H9 (cell line): ENCODE measurements around the gene IZUMO4. TPM values are rescaled to one million over a fixed set of nuclear protein-coding genes. Genes with fewer than 3 reads are reported as not detected.

Experiments used
- DNase-seq: peaks from one replicate; pipeline ENCODE4 v3.0.0-alpha.2; 2017
- H2AFZ ChIP-seq: one replicate; pipeline ENCODE4 v1.6.1; 2013; ENCODE audit warnings: mild to moderate bottlenecking, low read length, control low read depth, moderate library complexity
- H2AK5ac ChIP-seq: 2 replicates; pipeline ENCODE4 v1.6.1; 2013; ENCODE audit warnings: low read length, control low read depth, mixed read lengths; ENCODE audit not compliant: insufficient read length
- H2BK120ac ChIP-seq: one replicate; pipeline ENCODE4 v1.6.1; 2013; ENCODE audit warnings: low read depth, mild to moderate bottlenecking, low read length, control low read depth, inconsistent platforms; ENCODE audit not compliant: poor library complexity, severe bottlenecking
- H2BK12ac ChIP-seq: 2 replicates; pipeline ENCODE4 v1.6.1; 2013; ENCODE audit warnings: low read length, control low read depth, mixed read lengths, low read depth; ENCODE audit not compliant: insufficient read length
- H2BK15ac ChIP-seq: 2 replicates; pipeline ENCODE4 v1.6.1; 2013; ENCODE audit warnings: low read depth, low read length, control low read depth
- H2BK20ac ChIP-seq: one replicate; pipeline ENCODE4 v1.6.1; 2013; ENCODE audit warnings: low read depth, mild to moderate bottlenecking, low read length, control low read depth, inconsistent platforms; ENCODE audit not compliant: poor library complexity, severe bottlenecking
- H2BK5ac ChIP-seq: 2 replicates; pipeline ENCODE4 v1.6.1; 2013; ENCODE audit warnings: low read length, control low read depth, mixed read lengths; ENCODE audit not compliant: insufficient read length
- H3K14ac ChIP-seq: 2 replicates; pipeline ENCODE4 v1.6.1; 2013; ENCODE audit warnings: low read length, control low read depth; ENCODE audit not compliant: insufficient read depth
- H3K18ac ChIP-seq: 2 replicates; pipeline ENCODE4 v1.6.1; 2013; ENCODE audit warnings: low read depth, mild to moderate bottlenecking, mixed read lengths, low read length, control low read depth; ENCODE audit not compliant: insufficient read length
- H3K23ac ChIP-seq: 2 replicates; pipeline ENCODE4 v1.6.1; 2013; ENCODE audit warnings: low read length, control low read depth, mixed read lengths, low read depth; ENCODE audit not compliant: insufficient read length
- H3K23me2 ChIP-seq: 2 replicates; pipeline ENCODE4 v1.6.1; 2013; ENCODE audit warnings: low read depth, mild to moderate bottlenecking, mixed read lengths, low read length, control low read depth; ENCODE audit not compliant: insufficient read length, poor library complexity, severe bottlenecking
- H3K27ac ChIP-seq: 2 replicates; pipeline ENCODE4 v1.5.1; 2013; ENCODE audit warnings: low read length, control low read depth, mixed read lengths, low read depth; ENCODE audit not compliant: insufficient read length
- H3K27me3 ChIP-seq: 2 replicates; pipeline ENCODE4 v1.6.1; 2013; ENCODE audit warnings: low read length, control low read depth, inconsistent platforms; ENCODE audit not compliant: insufficient read depth
- H3K4ac ChIP-seq: 2 replicates; pipeline ENCODE4 v1.6.1; 2013; ENCODE audit warnings: low read depth, mild to moderate bottlenecking, control low read depth, inconsistent platforms, low read length, moderate library complexity
- H3K4me1 ChIP-seq: 2 replicates; pipeline ENCODE4 v1.6.1; 2013; ENCODE audit warnings: low read length, control low read depth, inconsistent platforms; ENCODE audit not compliant: insufficient read depth
- H3K4me2 ChIP-seq: 2 replicates; pipeline ENCODE4 v1.6.1; 2013; ENCODE audit warnings: low read length, control low read depth, mixed read lengths; ENCODE audit not compliant: insufficient read length, insufficient read depth
- H3K56ac ChIP-seq: 2 replicates; pipeline ENCODE4 v1.6.1; 2013; ENCODE audit warnings: low read depth, mild to moderate bottlenecking, mixed read lengths, low read length, control low read depth; ENCODE audit not compliant: insufficient read length
- H3K79me1 ChIP-seq: 2 replicates; pipeline ENCODE4 v1.6.1; 2013; ENCODE audit warnings: low read depth, mild to moderate bottlenecking, moderate library complexity, low read length, control low read depth, inconsistent platforms; ENCODE audit not compliant: insufficient read depth, poor library complexity, severe bottlenecking
- H3K79me2 ChIP-seq: 2 replicates; pipeline ENCODE4 v1.6.1; 2013; ENCODE audit warnings: low read length, control low read depth, inconsistent platforms; ENCODE audit not compliant: insufficient read depth
- H3K9ac ChIP-seq: 2 replicates; pipeline ENCODE4 v1.6.1; 2013; ENCODE audit warnings: low read length, control low read depth, mixed read lengths; ENCODE audit not compliant: insufficient read length; ENCODE audit errors: extremely low read depth
- H3K9me3 ChIP-seq: one replicate; pipeline ENCODE4 v1.6.1; 2013; ENCODE audit warnings: low read depth, low read length, inconsistent platforms; ENCODE audit not compliant: control insufficient read depth
- H3T11ph ChIP-seq: one replicate; pipeline ENCODE4 v1.6.1; 2013; ENCODE audit warnings: mild to moderate bottlenecking, low read length, control low read depth, inconsistent platforms
- H4K20me1 ChIP-seq: one replicate; pipeline ENCODE4 v1.6.1; 2013; ENCODE audit not compliant: control insufficient read depth, insufficient read length, insufficient read depth
- H4K5ac ChIP-seq: 2 replicates; pipeline ENCODE4 v1.6.1; 2013; ENCODE audit warnings: low read depth, mild to moderate bottlenecking, mixed read lengths, low read length, control low read depth; ENCODE audit not compliant: insufficient read length
- H4K8ac ChIP-seq: replicated peaks from 2 replicates; pipeline ENCODE4 v1.6.1; 2013; ENCODE audit warnings: low read length, control low read depth, mixed read lengths, low read depth; ENCODE audit not compliant: insufficient read length
- H4K91ac ChIP-seq: 2 replicates; pipeline ENCODE4 v1.6.1; 2013; ENCODE audit warnings: low read depth, mild to moderate bottlenecking, moderate library complexity, mixed read lengths, low read length, control low read depth; ENCODE audit not compliant: insufficient read length
- H3K27ac Mint-ChIP-seq, 3 experiments: 2 replicates in 2 of 3; 3 replicates in 1 of 3; pipeline ENCODE4 v1.8.0; 2020 to 2021; ENCODE audit warnings: mixed read lengths in 3 of 3, mild to moderate bottlenecking in 1 of 3, moderate library complexity in 1 of 3
- H3K27me3 Mint-ChIP-seq: 2 replicates; pipeline ENCODE4 v1.8.0; 2021; ENCODE audit warnings: low read depth, mild to moderate bottlenecking, moderate library complexity, mixed read lengths
- H3K36me3 Mint-ChIP-seq, 3 experiments: 2 replicates in 2 of 3; 3 replicates in 1 of 3; pipeline ENCODE4 v1.8.0; 2020 to 2021; ENCODE audit warnings: low read depth in 3 of 3, mixed read lengths in 3 of 3; ENCODE audit not compliant: insufficient read depth in 1 of 3
- H3K4me1 Mint-ChIP-seq, 2 experiments: 2 replicates each; pipeline ENCODE4 v1.8.0; 2020; ENCODE audit warnings: mixed read lengths in 2 of 2
- H3K4me3 Mint-ChIP-seq, 2 experiments: 2 replicates in 1 of 2; 3 replicates in 1 of 2; pipeline ENCODE4 v1.8.0; 2020 to 2021; ENCODE audit warnings: mild to moderate bottlenecking in 2 of 2, mixed read lengths in 2 of 2, moderate library complexity in 1 of 2
- H3K9me3 Mint-ChIP-seq, 2 experiments: 2 replicates in 1 of 2; 3 replicates in 1 of 2; pipeline ENCODE4 v1.8.0; 2020; ENCODE audit warnings: mild to moderate bottlenecking in 2 of 2, mixed read lengths in 2 of 2, moderate library complexity in 1 of 2
- WGBS: extraction: QIAGEN DNeasy Blood & Tissue Kit; methylation state at CpG from one replicate; pipeline ENCODE4 v1.1.7; 2013; ENCODE audit warnings: missing lambda C conversion rate, low lambda C conversion rate, mixed read lengths; ENCODE audit not compliant: insufficient read length; ENCODE audit errors: extremely low coverage; 5-methylcytosine and 5-hydroxymethylcytosine counted together
- total RNA-seq: library from RNA; stranded (reverse); gene quantifications from 2 replicates; pipeline ENCODE4 v1.2.1, GENCODE V29; 2021
- TF ChIP-seq, protein P1 (sequence below): fragments of 200-600 bp; sonication (generic); conservative IDR thresholded peaks from 3 replicates; pipeline ENCODE4 v1.8.0; 2021; ENCODE audit warnings: antibody characterized with exemption, mild to moderate bottlenecking

Gene IZUMO4
- total RNA-seq, 1 experiment from 2014 or later = 2.1 TPM

GRCh38 chr19:2115324-2115723 lies 18.6 kb downstream of the IZUMO4 start:
- H2AK5ac ChIP-seq = no peak overlapping the region
- no peaks in the 10 kb centered on the region for H3K79me2 ChIP-seq
- H3K56ac ChIP-seq = no peak overlapping the region
- no peak overlapping the region for H3K9ac ChIP-seq
- no peak overlapping the region for H4K91ac ChIP-seq
- WGBS = no CpG with 5 or more reads among the region's 25 CpGs
- no peaks in the 10 kb centered on the region for H3K79me1 ChIP-seq
- H2AFZ ChIP-seq = no peak overlapping the region
- no peak overlapping the region for H3K4me2 ChIP-seq
- Mint-ChIP-seq H3K27me3 (no peaks in the 10 kb centered on the region; the same call in 1 of the 2 replicates), H3K27ac (no peak overlapping the region), H3K36me3 (peaks cover 42 to 77% (median 73%) of the 10 kb centered on the region in 3 experiments), H3K9me3 (no peaks in the 10 kb centered on the region), H3K4me1 (no peaks in the 10 kb centered on the region), H3K4me3 (no peak overlapping the region)
- TF ChIP-seq, protein P1, sequence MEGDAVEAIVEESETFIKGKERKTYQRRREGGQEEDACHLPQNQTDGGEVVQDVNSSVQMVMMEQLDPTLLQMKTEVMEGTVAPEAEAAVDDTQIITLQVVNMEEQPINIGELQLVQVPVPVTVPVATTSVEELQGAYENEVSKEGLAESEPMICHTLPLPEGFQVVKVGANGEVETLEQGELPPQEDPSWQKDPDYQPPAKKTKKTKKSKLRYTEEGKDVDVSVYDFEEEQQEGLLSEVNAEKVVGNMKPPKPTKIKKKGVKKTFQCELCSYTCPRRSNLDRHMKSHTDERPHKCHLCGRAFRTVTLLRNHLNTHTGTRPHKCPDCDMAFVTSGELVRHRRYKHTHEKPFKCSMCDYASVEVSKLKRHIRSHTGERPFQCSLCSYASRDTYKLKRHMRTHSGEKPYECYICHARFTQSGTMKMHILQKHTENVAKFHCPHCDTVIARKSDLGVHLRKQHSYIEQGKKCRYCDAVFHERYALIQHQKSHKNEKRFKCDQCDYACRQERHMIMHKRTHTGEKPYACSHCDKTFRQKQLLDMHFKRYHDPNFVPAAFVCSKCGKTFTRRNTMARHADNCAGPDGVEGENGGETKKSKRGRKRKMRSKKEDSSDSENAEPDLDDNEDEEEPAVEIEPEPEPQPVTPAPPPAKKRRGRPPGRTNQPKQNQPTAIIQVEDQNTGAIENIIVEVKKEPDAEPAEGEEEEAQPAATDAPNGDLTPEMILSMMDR = no peak
- no peak overlapping the region for H3K14ac ChIP-seq
- no peak overlapping the region for H2BK5ac ChIP-seq
- no peak overlapping the region for H3K23ac ChIP-seq
- no peaks in the 10 kb centered on the region for H3K27me3 ChIP-seq
- no peaks in the 10 kb centered on the region for H3K4me1 ChIP-seq
- H4K8ac ChIP-seq = no peak overlapping the region
- no peak overlapping the region for H3K27ac ChIP-seq
- H3K4ac ChIP-seq = no peak overlapping the region
- no peak overlapping the region for H3T11ph ChIP-seq
- no peak overlapping the region for H2BK12ac ChIP-seq
- no peaks in the 10 kb centered on the region for H4K20me1 ChIP-seq
- H4K5ac ChIP-seq = no peak overlapping the region
- H3K9me3 ChIP-seq = no peaks in the 10 kb centered on the region
- H2BK15ac ChIP-seq = no peak overlapping the region
- H2BK20ac ChIP-seq = no peak overlapping the region
- no peak overlapping the region for H3K18ac ChIP-seq
- no peaks in the 10 kb centered on the region for H3K23me2 ChIP-seq
- DNase-seq = no peak
- no peak overlapping the region for H2BK120ac ChIP-seq
